ENCODE results near the gene SHC4.
"Not testable (repeated sequence)": the region's sequence is repeated elsewhere in the genome, so short reads cannot be mapped to it uniquely, and the experiment has no call there.

SHC4 gene

DNA sequence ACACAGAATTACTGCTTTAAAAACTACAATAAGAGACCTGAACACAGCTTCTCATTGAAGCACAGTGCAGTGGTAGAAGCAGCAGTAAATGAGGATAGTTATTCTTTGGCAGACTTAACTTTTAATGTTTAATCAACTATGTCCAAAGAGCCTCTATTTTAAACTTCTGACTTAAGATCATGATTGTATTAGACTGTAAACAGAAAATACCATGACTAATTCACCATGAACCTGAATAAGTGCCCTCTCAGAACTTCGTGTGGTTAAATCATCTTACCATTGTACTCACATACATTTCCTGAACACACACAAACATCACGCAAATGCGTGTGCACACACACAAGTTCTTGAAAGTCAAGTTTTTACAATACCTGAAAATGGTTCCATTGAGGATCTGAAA lies 166.8 kb downstream of the SHC4 start:
- no peak for DNase-seq (ENCODE audit: low read depth in 3 of 3)

DNA sequence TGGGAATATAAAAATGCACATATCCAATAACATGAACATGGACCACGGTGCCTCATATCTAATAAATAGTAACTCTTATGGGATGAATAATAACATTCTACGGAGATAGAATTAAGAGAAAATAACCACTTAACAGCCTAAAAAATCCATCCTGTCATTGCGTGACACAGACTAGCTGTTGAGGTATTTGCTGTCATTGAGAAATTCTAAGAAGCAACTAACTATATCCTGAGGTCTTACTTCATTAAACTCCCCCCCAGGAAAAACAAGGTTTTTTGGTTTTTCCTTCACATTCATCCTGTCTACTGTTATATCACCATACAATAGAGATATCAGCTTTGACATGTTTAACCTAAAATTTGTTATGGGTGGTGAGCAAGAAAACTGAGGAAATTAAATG lies 167.2 kb downstream of the SHC4 start:
- no peak for DNase-seq (ENCODE audit: low read depth in 3 of 3)

DNA sequence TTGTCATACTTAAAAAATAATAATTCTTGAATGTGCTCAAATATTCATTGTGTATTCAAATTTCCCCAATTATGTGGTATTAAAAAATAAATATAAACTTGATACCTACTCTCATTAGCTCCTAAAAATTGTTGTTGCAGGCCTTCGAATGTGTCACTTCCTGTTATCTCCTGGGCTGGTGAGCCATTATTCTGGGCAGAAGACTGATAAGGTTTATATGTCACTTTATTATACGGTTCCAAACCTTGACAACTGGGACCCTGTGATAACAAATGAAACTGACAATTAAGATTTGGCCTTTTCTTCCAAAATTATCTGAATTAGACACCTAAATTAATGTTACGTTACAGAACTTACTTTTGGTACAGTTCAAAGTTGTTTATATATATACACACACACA lies 167.8 kb downstream of the SHC4 start:
- DNase-seq (ENCODE audit: low read depth in 3 of 3), result no peak

GRCh38 chr15:48794697-48795134 lies 169.0 kb downstream of the SHC4 start:
- DNase-seq (ENCODE audit: low read depth in 3 of 3), result no peak

GRCh38 chr15:48792408-48792807 lies 171.3 kb downstream of the SHC4 start:
- no peak for DNase-seq (ENCODE audit: low read depth in 3 of 3)

- DNase-seq (ENCODE audit: low read depth in 3 of 3), result not testable (repeated sequence)
Measured at GRCh38 chr15:48790466-48791115, 173.1 kb downstream of the SHC4 start.

DNA sequence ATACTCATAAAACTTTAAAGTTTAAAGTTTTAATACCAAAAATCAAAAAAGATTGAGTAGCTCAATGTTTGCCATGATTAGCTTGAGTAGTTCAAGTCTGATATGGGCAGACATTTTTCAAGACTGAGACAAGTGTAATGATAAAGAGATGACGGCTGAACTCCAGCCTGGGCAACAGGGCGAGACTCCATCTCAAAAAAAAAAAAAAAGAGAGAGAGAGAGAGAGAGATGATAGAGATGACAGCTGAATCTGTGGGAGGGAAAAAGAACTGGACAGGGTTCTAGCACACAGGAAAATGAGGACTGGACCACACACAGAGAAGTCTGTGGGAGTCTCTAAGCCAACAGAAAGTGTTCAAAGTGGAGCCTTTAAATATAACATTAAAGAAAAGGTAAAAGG lies 178.0 kb downstream of the SHC4 start:
- DNase-seq (ENCODE audit: low read depth in 3 of 3), result no peak

DNA sequence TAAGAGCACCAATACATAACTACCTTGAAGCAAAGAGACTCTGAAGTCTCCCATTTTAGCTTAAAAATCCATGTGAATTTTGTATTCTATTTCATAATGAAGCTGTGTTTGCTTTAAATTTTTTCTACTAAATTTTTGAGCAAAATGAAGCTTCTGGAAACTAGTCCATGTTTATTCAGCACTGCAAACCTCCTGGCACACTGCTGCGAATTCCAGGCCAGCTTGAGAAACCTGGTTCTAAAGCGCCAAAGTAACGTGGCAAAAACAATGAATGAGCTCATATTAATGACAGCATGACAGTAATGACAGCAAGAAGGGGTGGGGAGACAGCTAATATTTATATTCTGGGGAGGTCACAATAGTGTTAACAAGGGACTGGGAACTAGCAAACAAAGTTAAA lies 178.5 kb downstream of the SHC4 start:
- DNase-seq (ENCODE audit: low read depth in 3 of 3), result no peak

DNA sequence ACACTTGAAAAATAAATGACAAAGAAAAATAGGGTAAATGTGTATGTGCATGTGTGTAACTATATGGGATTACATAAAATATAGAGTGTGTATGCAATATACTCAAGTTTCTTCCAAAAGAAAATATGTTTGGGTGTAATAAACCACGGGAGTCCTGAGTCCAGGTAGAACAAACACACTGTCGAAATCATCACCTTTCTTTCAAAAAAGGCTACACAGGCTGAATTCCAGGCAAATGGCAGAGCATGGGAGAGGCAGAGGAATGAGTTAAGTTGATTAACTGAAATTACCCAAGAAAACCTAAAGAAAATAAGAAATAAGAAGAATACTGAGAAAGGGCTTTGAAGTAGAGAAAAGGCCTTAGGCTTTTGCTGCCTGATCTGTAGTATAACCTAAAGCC lies 179.0 kb downstream of the SHC4 start:
- DNase-seq (ENCODE audit: low read depth in 3 of 3), result no peak

- DNase-seq (ENCODE audit: low read depth in 3 of 3), result no peak
Measured at GRCh38 chr15:48782911-48783310, 180.8 kb downstream of the SHC4 start.

- DNase-seq (ENCODE audit: low read depth in 3 of 3), result no peak
Measured at GRCh38 chr15:48781481-48782081, 182.1 kb downstream of the SHC4 start.

GRCh38 chr15:48781017-48781416 lies 182.7 kb downstream of the SHC4 start:
- DNase-seq (ENCODE audit: low read depth in 3 of 3), result no peak

DNA sequence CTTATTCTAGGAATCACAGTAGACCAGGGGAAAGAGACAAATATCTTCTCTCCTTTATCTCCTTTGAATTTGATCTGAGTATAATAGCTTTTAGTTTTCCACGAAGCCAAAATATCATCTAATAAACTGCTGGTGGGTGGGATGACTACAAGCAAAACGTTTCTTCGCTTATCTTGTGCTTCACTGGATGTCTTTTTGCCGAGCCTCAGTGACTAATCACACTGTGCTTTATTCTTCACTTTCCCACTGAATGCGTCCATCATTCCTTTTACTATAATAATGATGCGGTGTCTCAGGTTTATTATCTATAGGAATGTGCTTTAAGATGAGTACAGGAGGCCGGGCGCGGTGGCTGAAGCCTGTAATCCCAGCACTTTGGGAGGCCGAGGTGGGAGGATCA lies 185.4 kb downstream of the SHC4 start:
- DNase-seq (ENCODE audit: low read depth in 3 of 3), result no peak

DNA sequence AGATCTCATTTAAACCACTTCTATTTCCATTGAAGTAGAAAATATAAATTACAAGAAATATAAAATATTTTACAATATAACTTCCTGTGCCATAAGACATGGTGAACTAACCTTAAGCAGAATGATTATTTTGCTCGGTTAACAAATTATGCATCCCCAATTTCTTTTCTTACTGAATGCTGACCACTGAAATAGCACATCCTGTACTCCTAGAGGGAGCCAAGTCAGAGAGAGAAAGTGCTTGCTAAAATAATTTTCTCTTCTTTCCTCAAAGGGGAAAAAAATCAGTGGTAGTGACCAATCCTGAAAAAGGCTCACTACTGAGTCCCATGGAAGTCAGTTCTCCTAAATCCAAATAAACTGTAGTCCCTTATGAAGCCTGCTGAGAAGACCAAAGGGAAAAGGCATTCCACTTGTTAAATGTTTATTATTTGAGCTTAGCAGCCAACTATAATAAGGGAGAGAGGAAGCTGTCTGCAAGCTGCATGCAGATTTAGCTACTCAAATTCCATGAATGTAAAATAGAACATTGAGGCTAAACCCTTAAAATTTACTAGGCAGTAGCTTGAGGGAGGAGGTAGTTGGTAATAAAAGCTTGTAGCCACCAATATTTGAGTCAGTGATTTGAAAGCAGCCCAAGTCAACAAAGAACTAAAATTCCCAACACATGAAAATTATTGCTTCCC lies 185.9 kb downstream of the SHC4 start:
- no peak for DNase-seq (ENCODE audit: low read depth in 3 of 3)

- no peak for DNase-seq (ENCODE audit: low read depth in 3 of 3)
Measured at GRCh38 chr15:48775546-48775945, 188.2 kb downstream of the SHC4 start.

- no peak for DNase-seq (ENCODE audit: low read depth in 3 of 3)
Measured at GRCh38 chr15:48774484-48774883, 189.2 kb downstream of the SHC4 start.
